Cardiac muscle cell (in vitro differentiated cells and primary cell): ENCODE measurements around the gene COPE. TPM values are rescaled to one million over a fixed set of nuclear protein-coding genes. Genes with fewer than 3 reads are reported as not detected.

ENCODE experiments used
- DNase-seq, 2 donors: peaks; one replicate each; pipeline versions ENCODE4 v3.0.0 to v3.0.0-alpha.2; 2010 to 2017; ENCODE audit warnings: low read depth in 1 of 2, low spot score in 1 of 2
- H3K27ac ChIP-seq: fragments of 200-600 bp; sonication (generic); 2 replicates; pipeline ENCODE4 v1.5.1; 2016
- H3K27me3 ChIP-seq: fragments of 200-600 bp; sonication (generic); 2 replicates; pipeline ENCODE4 v1.6.0; 2016; ENCODE audit warnings: control low read depth
- H3K36me3 ChIP-seq: fragments of 200-600 bp; sonication (generic); 2 replicates; pipeline ENCODE4 v1.5.1; 2016; ENCODE audit warnings: control low read depth
- H3K4me1 ChIP-seq: fragments of 200-600 bp; sonication (generic); 2 replicates; pipeline ENCODE4 v1.8.1; 2017; ENCODE audit warnings: low read depth, mild to moderate bottlenecking, mixed run types
- H3K4me3 ChIP-seq: fragments of 200-600 bp; sonication (generic); 2 replicates; pipeline ENCODE4 v1.5.1; 2016; ENCODE audit warnings: mild to moderate bottlenecking
- H3K9me3 ChIP-seq: fragments of 200-600 bp; sonication (generic); 2 replicates; pipeline ENCODE4 v1.5.1; 2017; ENCODE audit warnings: low read depth, mild to moderate bottlenecking, control low read depth
- polyA plus RNA-seq: library from polyadenylated mRNA; unstranded; fragments of >200 nt; fragmentation: Nextera tagmentation; extraction: Ambion mirVana; gene quantifications from 2 replicates; pipeline ENCODE4 v1.2.1, GENCODE V29; 2016
- total RNA-seq: library from RNA; depleted of rRNA; stranded (reverse); fragments of >200 nt; gene quantifications from 2 replicates; pipeline ENCODE4 v1.2.3, GENCODE V29; 2016
- TF ChIP-seq, protein P1 (sequence below): IDR thresholded peaks from 2 replicates; pipeline ENCODE4 v1.5.1; 2012; ENCODE audit warnings: low read depth, mild to moderate bottlenecking, low read length

Gene COPE
- total and polyA plus RNA-seq, 2 experiments from 2014 or later = 306 to 523 TPM

DNA sequence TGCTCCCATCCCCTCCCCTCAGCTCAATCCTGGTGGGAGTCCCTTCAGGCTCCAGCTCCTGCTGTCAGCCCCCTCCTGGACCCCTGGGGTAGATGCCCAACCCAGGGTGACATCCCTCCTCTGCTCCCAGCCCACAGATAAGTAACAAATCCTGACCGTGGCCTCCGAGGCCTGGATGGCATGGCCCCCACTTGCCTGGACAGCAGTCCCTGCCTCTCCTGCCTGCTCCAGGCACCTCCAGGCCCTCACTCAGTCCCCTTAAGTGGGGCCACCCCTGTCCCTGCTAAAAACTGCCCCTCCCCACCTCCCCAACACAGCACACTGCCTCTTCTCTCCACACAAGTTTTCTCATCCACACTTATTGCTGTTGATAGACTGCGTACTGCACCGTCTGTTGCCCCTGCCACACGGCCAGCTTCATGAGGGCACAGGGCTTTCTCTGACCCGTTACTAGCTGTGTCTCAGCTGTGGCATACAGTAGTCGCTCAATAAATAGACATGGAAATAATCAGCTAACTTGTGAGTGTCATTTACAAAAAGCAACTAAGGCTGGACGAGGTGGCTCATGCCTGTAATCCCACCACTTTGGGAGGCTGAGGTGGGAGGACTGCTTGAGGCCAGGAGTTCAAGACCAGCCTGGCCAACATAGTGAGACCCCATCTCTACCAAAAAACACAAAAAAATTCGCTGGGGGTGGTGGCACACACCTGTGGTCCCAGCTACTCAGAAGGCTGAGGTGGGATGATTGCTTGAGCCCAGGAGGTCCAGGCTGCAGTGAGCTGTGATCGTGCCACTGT lies 29.0 kb downstream of the COPE start:
- Histone ChIP-seq H3K36me3 (no peaks in the 10 kb centered on the region), H3K4me1 (no peaks in the 10 kb centered on the region), H3K27ac (no peak overlapping the region), H3K9me3 (no peaks in the 10 kb centered on the region), H3K27me3 (no peaks in the 10 kb centered on the region), H3K4me3 (no peak overlapping the region)
- no peak for DNase-seq
- TF ChIP-seq, protein P1, sequence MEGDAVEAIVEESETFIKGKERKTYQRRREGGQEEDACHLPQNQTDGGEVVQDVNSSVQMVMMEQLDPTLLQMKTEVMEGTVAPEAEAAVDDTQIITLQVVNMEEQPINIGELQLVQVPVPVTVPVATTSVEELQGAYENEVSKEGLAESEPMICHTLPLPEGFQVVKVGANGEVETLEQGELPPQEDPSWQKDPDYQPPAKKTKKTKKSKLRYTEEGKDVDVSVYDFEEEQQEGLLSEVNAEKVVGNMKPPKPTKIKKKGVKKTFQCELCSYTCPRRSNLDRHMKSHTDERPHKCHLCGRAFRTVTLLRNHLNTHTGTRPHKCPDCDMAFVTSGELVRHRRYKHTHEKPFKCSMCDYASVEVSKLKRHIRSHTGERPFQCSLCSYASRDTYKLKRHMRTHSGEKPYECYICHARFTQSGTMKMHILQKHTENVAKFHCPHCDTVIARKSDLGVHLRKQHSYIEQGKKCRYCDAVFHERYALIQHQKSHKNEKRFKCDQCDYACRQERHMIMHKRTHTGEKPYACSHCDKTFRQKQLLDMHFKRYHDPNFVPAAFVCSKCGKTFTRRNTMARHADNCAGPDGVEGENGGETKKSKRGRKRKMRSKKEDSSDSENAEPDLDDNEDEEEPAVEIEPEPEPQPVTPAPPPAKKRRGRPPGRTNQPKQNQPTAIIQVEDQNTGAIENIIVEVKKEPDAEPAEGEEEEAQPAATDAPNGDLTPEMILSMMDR = no peak

DNA sequence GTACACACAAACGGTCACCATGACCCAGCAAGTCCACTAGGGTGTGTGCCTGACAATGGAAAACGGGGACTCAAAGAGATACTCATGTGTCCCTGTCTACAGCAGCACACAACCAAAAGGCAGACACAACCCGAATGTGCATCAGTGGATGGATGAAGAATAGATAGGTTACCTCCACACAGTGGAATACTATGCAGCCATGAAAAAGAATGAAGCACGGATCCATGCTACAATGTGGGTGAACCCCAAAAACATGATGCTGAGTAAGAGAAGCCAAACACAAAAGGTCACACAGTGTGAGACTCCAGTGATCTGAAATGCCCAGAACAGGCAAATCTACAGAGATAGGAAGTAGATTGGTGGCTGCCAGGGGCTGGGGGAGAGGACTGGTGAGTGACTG lies 32.2 kb downstream of the COPE start:
- Histone ChIP-seq H3K4me1 (no peaks in the 10 kb centered on the region), H3K27me3 (no peaks in the 10 kb centered on the region), H3K4me3 (no peak overlapping the region), H3K36me3 (peaks cover 15% of the 10 kb centered on the region), H3K9me3 (no peaks in the 10 kb centered on the region), H3K27ac (no peak overlapping the region)
- no peak for DNase-seq
- TF ChIP-seq, protein P1 = no peak

DNA sequence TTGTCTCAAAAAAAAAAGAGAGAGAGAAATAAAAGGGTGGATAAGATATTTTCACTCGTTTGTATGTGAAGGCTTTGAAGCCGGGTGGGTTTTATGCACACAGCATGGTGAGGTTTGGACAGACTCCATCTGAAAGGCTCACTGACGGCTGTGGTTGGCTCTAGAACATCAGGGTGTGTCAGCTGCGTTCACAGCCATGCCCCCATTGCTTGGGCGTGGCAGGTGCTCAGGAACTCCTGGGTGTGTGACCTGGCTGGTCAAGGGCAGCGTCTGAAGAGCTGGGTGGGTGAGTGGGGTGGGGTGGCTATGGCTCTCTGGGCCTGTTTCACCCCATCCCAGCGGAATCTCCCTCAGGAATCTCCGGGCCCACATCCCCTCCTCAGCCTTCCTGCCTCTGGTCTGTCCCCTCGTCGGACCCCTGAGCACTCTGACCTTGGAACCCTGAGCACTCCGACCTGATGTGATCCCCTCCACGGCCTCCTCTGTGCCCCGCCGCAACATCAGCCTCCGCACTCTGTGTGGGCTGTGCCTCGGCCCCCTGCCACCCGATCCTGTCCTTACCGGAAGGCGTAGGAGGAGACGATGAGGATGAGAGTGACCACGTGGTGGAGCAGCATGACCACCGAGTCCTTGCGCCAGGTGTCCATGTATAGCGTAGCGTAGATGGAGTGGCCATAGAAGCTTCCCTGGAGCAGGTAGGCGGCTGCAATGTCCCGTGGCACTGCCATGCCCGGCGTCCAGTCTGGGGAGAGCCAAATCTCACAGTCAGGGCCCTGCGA lies 35.5 kb downstream of the COPE start:
- Histone ChIP-seq H3K9me3 (no peaks in the 10 kb centered on the region), H3K27me3 (no peaks in the 10 kb centered on the region), H3K4me1 (no peaks in the 10 kb centered on the region), H3K36me3 (peaks cover 23% of the 10 kb centered on the region), H3K4me3 (no peak overlapping the region), H3K27ac (no peak overlapping the region)
- DNase-seq = no peak
- TF ChIP-seq, protein P1 = no peak

- Histone ChIP-seq H3K4me3 (no peak overlapping the region), H3K36me3 (peaks cover 32% of the 10 kb centered on the region), H3K9me3 (no peaks in the 10 kb centered on the region)
These were observed 37.7 kb downstream of the COPE start for GRCh38 chr19:18881491-18881890.

GRCh38 chr19:18879579-18880373 lies 39.4 kb downstream of the COPE start:
- Histone ChIP-seq H3K27ac (no peak overlapping the region), H3K36me3 (peaks cover 32% of the 10 kb centered on the region), H3K4me3 (no peak overlapping the region), H3K27me3 (no peaks in the 10 kb centered on the region), H3K4me1 (no peaks in the 10 kb centered on the region), H3K9me3 (no peaks in the 10 kb centered on the region)
- TF ChIP-seq, protein P1 = no peak
- DNase-seq = no peak

More at GRCh38 chr19:18881491-18881890, 37.7 kb downstream of the COPE start:
- H3K4me1 ChIP-seq = no peaks in the 10 kb centered on the region
- no peak overlapping the region for H3K27ac ChIP-seq
- no peaks in the 10 kb centered on the region for H3K27me3 ChIP-seq
- TF ChIP-seq, protein P1 = no peak
- no peak for DNase-seq
